CD8-positive, alpha-beta memory T cell (primary cell): ENCODE measurements around the gene FAM3D. TPM values are rescaled to one million over a fixed set of nuclear protein-coding genes. Genes with fewer than 3 reads are reported as not detected.
"Not testable (repeated sequence)": the region's sequence is repeated elsewhere in the genome, so short reads cannot be mapped to it uniquely, and the experiment has no call there.

Experiments
- CTCF ChIA-PET: fragments of 350-600 bp; sonication (Branson Sonifier 250); formaldehyde crosslinking; loops from one replicate; lab custom pipeline; 2021; ENCODE audit warnings: antibody characterized with exemption; lab: Charles Lee
- POLR2A ChIA-PET: fragments of 350-600 bp; sonication (Branson Sonifier 250); formaldehyde crosslinking; loops from one replicate; lab custom pipeline; 2021; ENCODE audit warnings: antibody characterized with exemption; lab: Charles Lee
- DNase-seq, 5 donors: peaks; one replicate each; pipeline versions ENCODE4 v3.0.0 to v3.0.0-alpha.2; 2020 to 2022; ENCODE audit warnings: mixed read lengths in 1 of 5
- H3K27ac ChIP-seq: one replicate; pipeline ENCODE4 v1.7.0; 2013; ENCODE audit warnings: low read depth, mild to moderate bottlenecking, low read length, moderate library complexity
- H3K27me3 ChIP-seq: 2 replicates; pipeline ENCODE4 v1.7.0; 2013; ENCODE audit warnings: low read length, mild to moderate bottlenecking; ENCODE audit not compliant: insufficient read depth, poor library complexity, severe bottlenecking
- H3K36me3 ChIP-seq: 2 replicates; pipeline ENCODE4 v1.7.0; 2013; ENCODE audit warnings: mild to moderate bottlenecking, low read length, moderate library complexity; ENCODE audit not compliant: insufficient read depth
- H3K4me1 ChIP-seq: 2 replicates; pipeline ENCODE4 v1.7.0; 2013; ENCODE audit warnings: mild to moderate bottlenecking, low read length, moderate library complexity; ENCODE audit not compliant: insufficient read depth
- H3K4me3 ChIP-seq: 2 replicates; pipeline ENCODE4 v1.7.0; 2013; ENCODE audit warnings: mild to moderate bottlenecking, low read length
- H3K9me3 ChIP-seq: 2 replicates; pipeline ENCODE4 v1.7.0; 2013; ENCODE audit warnings: mild to moderate bottlenecking, low read length
- H3K27ac Mint-ChIP-seq, 8 donors: one replicate each; pipeline ENCODE4 v1.8.0; 2020 to 2021; ENCODE audit warnings: mixed read lengths in 8 of 8, mild to moderate bottlenecking in 6 of 8, inconsistent platforms in 3 of 8, moderate library complexity in 3 of 8
- H3K27me3 Mint-ChIP-seq, 2 donors: one replicate each; pipeline ENCODE4 v1.8.0; 2020 to 2021; ENCODE audit warnings: mixed read lengths in 2 of 2, mild to moderate bottlenecking in 1 of 2, moderate library complexity in 1 of 2
- H3K36me3 Mint-ChIP-seq, 3 donors: one replicate each; pipeline ENCODE4 v1.8.0; 2020 to 2021; ENCODE audit warnings: mixed read lengths in 3 of 3, inconsistent platforms in 1 of 3, mild to moderate bottlenecking in 1 of 3
- H3K4me1 Mint-ChIP-seq, 3 donors: one replicate each; pipeline ENCODE4 v1.8.0; 2020 to 2021; ENCODE audit warnings: mixed read lengths in 3 of 3, inconsistent platforms in 1 of 3, mild to moderate bottlenecking in 1 of 3
- H3K4me3 Mint-ChIP-seq, 7 donors: one replicate each; pipeline ENCODE4 v1.8.0; 2020 to 2021; ENCODE audit warnings: mixed read lengths in 7 of 7, mild to moderate bottlenecking in 6 of 7, moderate library complexity in 4 of 7, inconsistent platforms in 2 of 7
- H3K9me3 Mint-ChIP-seq, 5 donors: one replicate each; pipeline ENCODE4 v1.8.0; 2020 to 2022; ENCODE audit warnings: mixed read lengths in 5 of 5, mild to moderate bottlenecking in 3 of 5, moderate library complexity in 2 of 5, inconsistent platforms in 1 of 5
- polyA plus RNA-seq: library from polyadenylated mRNA; unstranded; fragments of 300-500 nt; fragmentation: Illumina TruSeq; gene quantifications from one replicate; pipeline ENCODE4 v1.2.3, GENCODE V29; 2021
- total RNA-seq, 2 experiments: library from RNA; stranded (reverse); gene quantifications; one replicate each; pipeline ENCODE4 v1.2.3, GENCODE V29; 2021

The FAM3D gene
- total and polyA plus RNA-seq, 3 experiments from 2014 or later, result not detected

DNA sequence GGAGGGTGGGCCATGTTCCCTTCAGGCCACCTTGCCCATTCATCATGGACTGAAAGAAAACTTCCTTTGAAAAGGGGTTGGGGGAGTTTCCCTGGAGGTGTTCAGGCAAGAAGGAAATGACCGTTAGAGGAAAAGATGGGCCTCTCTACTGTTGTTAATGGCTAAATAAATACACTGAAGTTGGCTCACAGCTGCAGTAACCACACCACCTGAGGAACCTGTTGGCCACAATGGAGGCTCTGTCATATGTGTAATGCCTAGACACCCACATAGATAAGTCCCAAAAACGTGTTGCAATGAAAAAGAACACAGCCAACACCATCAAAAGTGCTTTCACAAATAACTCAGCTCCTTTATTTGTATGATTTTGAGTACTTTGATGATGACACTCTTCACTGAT, 38.2 kb upstream of the FAM3D start:
- no peaks in the 10 kb centered on the region for H3K27me3 ChIP-seq

DNA sequence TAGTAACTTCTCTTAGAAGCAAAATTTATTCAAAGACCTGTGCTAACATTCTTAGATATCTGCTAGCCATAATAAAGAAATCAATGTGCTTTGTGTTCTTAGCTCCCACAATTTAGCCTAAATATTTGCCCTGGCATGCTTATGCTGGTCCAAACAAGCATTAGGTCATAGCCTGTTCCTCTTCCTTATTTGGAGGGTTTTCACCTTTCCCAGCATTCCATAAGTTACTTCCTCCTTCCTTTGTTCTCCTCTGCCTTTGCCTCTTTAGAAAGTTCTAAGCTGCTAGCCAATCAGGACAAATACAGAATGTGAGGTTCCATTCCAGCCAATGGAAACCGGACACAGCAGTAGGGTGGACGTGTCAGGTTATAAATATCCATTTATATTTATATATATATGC, 37.7 kb upstream of the FAM3D start:
- H3K4me1 ChIP-seq, H3K27ac ChIP-seq, H3K9me3 Mint-ChIP-seq, H3K36me3 ChIP-seq, H3K27me3 ChIP-seq, POLR2A ChIA-PET, H3K4me1 Mint-ChIP-seq, H3K27me3 Mint-ChIP-seq, H3K9me3 ChIP-seq, DNase-seq, CTCF ChIA-PET, H3K4me3 Mint-ChIP-seq, H3K36me3 Mint-ChIP-seq, H3K4me3 ChIP-seq, H3K27ac Mint-ChIP-seq: not testable (repeated sequence)

More for the DNA sequence above, 38.2 kb upstream of the FAM3D start:
- Mint-ChIP-seq H3K4me1 (no peaks in the 10 kb centered on the region), H3K9me3 (no peaks in the 10 kb centered on the region), H3K36me3 (no peaks in the 10 kb centered on the region), H3K4me3 (no peak overlapping the region), H3K27me3 (peaks cover under 1 to 8% of the 10 kb centered on the region in 2 donors), H3K27ac (no peak overlapping the region)
- H3K36me3 ChIP-seq, result no peaks in the 10 kb centered on the region
- ChIA-PET POLR2A (no interaction called here), CTCF (no interaction called here)
- H3K27ac ChIP-seq, result no peak overlapping the region
- no peak overlapping the region for H3K4me3 ChIP-seq
- no peak for DNase-seq
- H3K4me1 ChIP-seq, result no peaks in the 10 kb centered on the region
- H3K9me3 ChIP-seq, result no peaks in the 10 kb centered on the region

DNA sequence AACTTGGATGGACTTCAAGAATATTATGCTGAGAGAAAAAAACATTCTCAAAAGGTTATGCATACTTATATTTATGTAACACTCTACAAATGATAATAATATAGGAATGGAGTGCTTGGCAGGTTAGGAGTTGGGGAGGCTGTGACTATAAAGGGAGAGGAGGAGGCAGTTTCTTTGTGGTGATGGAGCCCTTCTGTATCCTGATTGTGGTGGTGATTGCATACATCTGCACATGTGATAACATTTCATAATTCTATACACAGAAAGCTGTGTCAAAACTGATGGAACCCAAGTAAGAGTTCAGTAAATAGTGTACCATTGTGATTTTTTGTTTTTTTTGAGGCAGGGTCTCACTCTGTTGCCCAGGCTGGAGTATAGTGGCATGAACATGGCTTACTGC, 31.7 kb upstream of the FAM3D start:
- no peaks in the 10 kb centered on the region for H3K4me1 ChIP-seq
- Mint-ChIP-seq H3K36me3 (no peaks in the 10 kb centered on the region), H3K27ac (no peak overlapping the region), H3K27me3 (peaks cover 0 to 7% of the 10 kb centered on the region in 2 donors), H3K4me1 (no peaks in the 10 kb centered on the region), H3K9me3 (peaks cover 0 to 4% (median 0%) of the 10 kb centered on the region in 5 donors), H3K4me3 (no peak overlapping the region)
- ChIA-PET CTCF (no interaction called here), POLR2A (no interaction called here)
- H3K4me3 ChIP-seq, result no peak overlapping the region
- no peaks in the 10 kb centered on the region for H3K27me3 ChIP-seq
- DNase-seq, result no peak
- H3K36me3 ChIP-seq, result no peaks in the 10 kb centered on the region
- H3K9me3 ChIP-seq, result no peaks in the 10 kb centered on the region
- H3K27ac ChIP-seq, result no peak overlapping the region

DNA sequence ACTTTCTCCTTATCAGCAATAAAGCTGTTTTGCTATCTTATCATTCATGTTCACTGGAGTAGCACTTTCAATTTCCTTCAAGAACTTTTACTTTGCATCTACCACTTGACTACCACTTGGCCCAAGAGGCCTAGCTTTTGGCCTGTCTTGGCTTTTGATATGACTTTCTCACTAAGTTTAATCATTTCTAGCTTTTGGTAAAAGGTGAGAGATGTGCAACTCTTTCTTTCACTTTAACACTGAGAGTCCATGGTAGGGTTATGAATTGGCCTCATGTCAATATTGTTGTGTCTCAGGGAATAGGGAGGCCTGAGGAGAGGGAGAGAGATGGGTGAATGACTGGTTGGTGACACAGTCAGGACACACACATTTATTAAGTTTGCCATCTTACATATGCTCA, 31.0 kb upstream of the FAM3D start:
- Histone ChIP-seq H3K27me3 (no peaks in the 10 kb centered on the region), H3K36me3 (no peaks in the 10 kb centered on the region), H3K4me3 (no peak overlapping the region), H3K4me1 (no peaks in the 10 kb centered on the region), H3K9me3 (no peaks in the 10 kb centered on the region), H3K27ac (no peak overlapping the region)
- no peak for DNase-seq
- no peaks in the 10 kb centered on the region for H3K36me3 Mint-ChIP-seq
- peaks cover 0 to 4% (median 0%) of the 10 kb centered on the region in 5 donors for H3K9me3 Mint-ChIP-seq
- H3K27me3 Mint-ChIP-seq, result peaks cover 0 to 7% of the 10 kb centered on the region in 2 donors
- H3K27ac Mint-ChIP-seq, result no peak overlapping the region
- H3K4me1 Mint-ChIP-seq, result no peaks in the 10 kb centered on the region
- CTCF ChIA-PET, result no interaction called here
- POLR2A ChIA-PET, result no interaction called here
- no peak overlapping the region for H3K4me3 Mint-ChIP-seq

DNA sequence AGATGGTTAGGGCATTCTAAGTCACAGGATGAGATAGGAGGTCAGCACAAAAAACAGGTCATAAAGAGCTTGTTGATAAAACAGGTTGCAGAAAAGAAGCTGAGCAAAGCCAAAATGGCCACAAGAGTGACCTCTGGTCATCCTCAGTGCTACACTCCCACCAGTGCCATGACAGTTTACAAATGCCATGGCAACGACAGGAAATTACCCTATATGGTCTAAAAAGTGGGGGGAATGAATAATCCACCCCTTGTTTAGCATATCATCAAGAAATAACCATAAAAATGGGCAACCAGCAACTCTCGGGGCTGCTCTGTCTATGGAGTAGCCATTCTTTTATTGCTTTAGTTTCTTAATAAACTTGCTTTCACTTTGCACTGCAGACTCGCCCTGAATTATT, 30.2 kb upstream of the FAM3D start:
- H3K27me3 Mint-ChIP-seq, H3K4me3 ChIP-seq, H3K27ac ChIP-seq, H3K36me3 ChIP-seq, H3K9me3 ChIP-seq, H3K4me1 Mint-ChIP-seq, H3K4me1 ChIP-seq, H3K36me3 Mint-ChIP-seq, H3K27me3 ChIP-seq, CTCF ChIA-PET, H3K4me3 Mint-ChIP-seq, POLR2A ChIA-PET, H3K9me3 Mint-ChIP-seq, DNase-seq, H3K27ac Mint-ChIP-seq: not testable (repeated sequence)

DNA sequence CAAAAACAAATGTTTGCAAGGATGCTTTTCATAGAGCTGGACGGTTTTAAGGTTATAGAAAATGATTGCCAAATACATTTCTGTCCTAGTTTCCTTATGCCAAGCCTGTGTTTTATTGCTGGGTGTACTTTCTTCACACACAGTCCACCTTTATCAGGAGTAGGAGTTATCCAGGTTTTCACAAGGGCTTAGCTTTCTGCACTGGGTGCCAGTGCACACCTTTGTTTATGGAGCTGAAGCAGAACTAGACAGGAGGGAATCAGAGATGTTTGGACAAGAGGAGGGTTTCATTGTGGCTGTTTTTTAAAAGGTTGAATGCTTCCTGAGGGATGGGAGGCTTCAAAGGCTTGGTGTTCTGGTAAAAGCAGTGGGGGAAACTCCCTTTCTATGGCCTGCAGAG, 29.5 kb upstream of the FAM3D start:
- Mint-ChIP-seq H3K4me3 (no peak overlapping the region), H3K27me3 (peaks cover 0 to 7% of the 10 kb centered on the region in 2 donors), H3K9me3 (peaks cover 3 to 8% (median 5%) of the 10 kb centered on the region in 5 donors), H3K36me3 (peaks cover 0 to 2% (median 0%) of the 10 kb centered on the region in 3 donors), H3K4me1 (no peaks in the 10 kb centered on the region), H3K27ac (no peak overlapping the region)
- no peaks in the 10 kb centered on the region for H3K4me1 ChIP-seq
- no peaks in the 10 kb centered on the region for H3K27me3 ChIP-seq
- no peaks in the 10 kb centered on the region for H3K9me3 ChIP-seq
- DNase-seq, result no peak
- CTCF ChIA-PET, result no interaction called here
- POLR2A ChIA-PET, result no interaction called here
- no peaks in the 10 kb centered on the region for H3K36me3 ChIP-seq
- H3K27ac ChIP-seq, result no peak overlapping the region
- no peak overlapping the region for H3K4me3 ChIP-seq

DNA sequence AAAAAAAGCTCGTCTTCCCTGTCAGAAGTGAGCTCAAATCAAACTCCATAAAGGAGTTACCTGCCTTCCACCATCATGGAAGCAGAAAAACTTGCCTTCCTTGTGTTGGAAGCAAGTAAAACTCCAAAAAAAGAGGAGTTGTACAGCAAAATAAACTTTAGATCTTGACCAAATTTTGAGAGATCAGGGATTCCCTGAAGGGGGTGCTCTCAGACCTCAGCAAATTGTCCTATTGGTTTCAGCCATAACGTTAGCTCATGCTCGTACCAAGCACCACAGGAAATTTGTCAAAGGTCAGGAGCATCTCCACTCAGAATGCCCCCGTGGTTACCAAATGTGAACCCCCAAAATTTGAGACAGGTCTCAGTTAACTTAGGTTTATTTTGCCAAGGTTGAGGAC, 28.7 kb upstream of the FAM3D start:
- POLR2A ChIA-PET, H3K36me3 Mint-ChIP-seq: not testable (repeated sequence)

DNA sequence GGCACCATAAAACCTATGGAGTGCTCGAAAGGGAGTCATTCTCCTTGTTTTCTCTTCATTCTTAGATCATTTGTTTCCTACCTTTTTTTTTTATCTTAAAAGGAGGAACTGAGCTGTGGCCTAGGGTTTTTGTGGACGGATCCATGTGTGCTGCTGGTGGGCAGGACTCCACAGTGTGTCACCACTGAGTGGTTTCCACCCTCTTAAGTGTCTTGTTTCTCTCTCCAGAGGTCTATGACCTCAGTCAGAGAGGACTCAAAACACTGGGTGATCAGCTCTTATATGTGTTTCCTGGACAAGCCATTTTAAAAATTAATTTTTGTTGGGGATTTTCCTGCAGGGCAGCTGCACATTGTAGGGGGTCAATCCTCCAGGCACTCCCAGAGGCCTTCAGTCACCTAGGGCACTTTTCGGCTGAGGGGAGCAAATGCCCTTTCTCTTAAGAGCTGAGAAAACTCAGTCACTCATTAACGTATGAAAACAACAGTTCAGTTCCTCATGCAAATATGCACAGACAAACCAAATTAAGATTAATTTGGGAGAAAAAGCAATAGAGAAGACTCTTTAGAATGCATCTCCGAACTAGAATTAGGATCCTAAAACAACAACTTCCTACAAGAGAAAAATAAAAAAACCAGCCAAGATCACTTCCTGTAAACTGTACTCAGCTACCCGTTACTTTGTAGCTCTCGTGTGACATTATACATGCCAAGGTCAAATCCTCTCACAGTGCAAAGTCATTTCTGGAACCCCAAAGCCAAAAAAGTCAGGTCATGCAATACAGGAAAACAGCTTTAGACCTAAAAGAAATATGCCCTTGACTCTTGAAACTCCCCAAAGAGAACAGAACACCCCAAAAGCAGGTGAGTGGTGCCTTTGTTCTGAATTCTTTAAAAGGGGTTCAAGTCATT, 27.6 kb upstream of the FAM3D start:
- H3K27ac ChIP-seq, result no peak overlapping the region
- no peaks in the 10 kb centered on the region for H3K4me1 ChIP-seq
- ChIA-PET CTCF (no interaction called here), POLR2A (no interaction called here)
- Mint-ChIP-seq H3K4me1 (no peaks in the 10 kb centered on the region), H3K27me3 (peaks cover 3 to 6% of the 10 kb centered on the region in 2 donors), H3K27ac (no peak overlapping the region), H3K9me3 (peaks cover 3 to 9% (median 5%) of the 10 kb centered on the region in 5 donors), H3K36me3 (peaks cover 0 to 2% (median 0%) of the 10 kb centered on the region in 3 donors), H3K4me3 (no peak overlapping the region)
- no peaks in the 10 kb centered on the region for H3K36me3 ChIP-seq
- H3K4me3 ChIP-seq, result no peak overlapping the region
- no peaks in the 10 kb centered on the region for H3K9me3 ChIP-seq
- no peak for DNase-seq
- no peaks in the 10 kb centered on the region for H3K27me3 ChIP-seq

More for the DNA sequence above, 28.7 kb upstream of the FAM3D start:
- H3K4me1 Mint-ChIP-seq, H3K27me3 Mint-ChIP-seq, H3K36me3 ChIP-seq, H3K4me3 ChIP-seq, H3K9me3 ChIP-seq, CTCF ChIA-PET, H3K27me3 ChIP-seq, H3K4me1 ChIP-seq, H3K27ac ChIP-seq, H3K4me3 Mint-ChIP-seq, DNase-seq, H3K9me3 Mint-ChIP-seq, H3K27ac Mint-ChIP-seq: not testable (repeated sequence)
